Epidermal melanocyte (primary cell): ENCODE measurements around the gene MKNK2.
"Not testable (repeated sequence)": the region's sequence is repeated elsewhere in the genome, so short reads cannot be mapped to it uniquely, and the experiment has no call there.

Experiments used
- DNase-seq: peaks from one replicate; pipeline ENCODE4 v3.0.0; 2011; ENCODE audit warnings: low spot score; ENCODE audit not compliant: insufficient read length

The MKNK2 gene

GRCh38 chr19:2044709-2045500, 6.1 kb downstream of the MKNK2 start:
- peak; percentile 8 for DNase-seq

DNA sequence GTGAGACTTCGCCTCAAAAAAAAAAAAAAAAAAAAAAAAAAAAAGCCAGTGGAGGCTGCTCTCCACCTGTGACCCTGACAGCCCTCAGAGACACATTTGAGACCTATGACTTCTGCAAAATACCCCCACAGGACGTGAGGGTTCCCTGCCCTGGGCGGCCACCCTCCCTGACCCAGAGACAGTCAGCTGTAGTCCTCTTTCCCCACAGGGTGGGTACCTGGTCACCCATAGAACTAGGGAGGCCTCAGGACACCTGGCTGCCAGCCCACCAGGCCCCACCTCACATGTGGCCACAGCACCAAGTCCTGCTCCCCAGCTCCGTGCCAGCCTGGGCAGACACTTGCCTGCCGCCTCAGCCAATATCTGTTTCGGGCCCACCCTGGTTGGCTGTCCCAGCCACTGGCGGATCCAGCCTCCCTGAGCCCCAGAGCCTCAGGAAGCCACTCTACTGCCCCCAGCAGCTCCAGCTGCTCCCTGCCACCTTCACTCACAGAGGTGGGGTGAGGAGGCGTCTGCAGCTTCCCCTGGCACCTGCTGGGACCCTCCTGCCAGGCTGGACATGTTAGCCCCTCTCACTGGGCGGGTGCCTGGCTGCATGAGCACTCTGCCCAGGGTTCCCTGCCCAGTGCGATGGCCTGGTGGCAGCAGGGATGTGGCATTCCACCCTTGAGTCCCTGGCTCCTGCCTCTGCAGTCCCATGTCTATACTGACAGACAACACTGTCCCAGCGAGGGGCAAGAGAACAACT, 6.9 kb downstream of the MKNK2 start:
- DNase-seq = peak; percentile 7

- peak; percentile 9 for DNase-seq
Observed at GRCh38 chr19:2043251-2043641, 7.8 kb downstream of the MKNK2 start.

DNA sequence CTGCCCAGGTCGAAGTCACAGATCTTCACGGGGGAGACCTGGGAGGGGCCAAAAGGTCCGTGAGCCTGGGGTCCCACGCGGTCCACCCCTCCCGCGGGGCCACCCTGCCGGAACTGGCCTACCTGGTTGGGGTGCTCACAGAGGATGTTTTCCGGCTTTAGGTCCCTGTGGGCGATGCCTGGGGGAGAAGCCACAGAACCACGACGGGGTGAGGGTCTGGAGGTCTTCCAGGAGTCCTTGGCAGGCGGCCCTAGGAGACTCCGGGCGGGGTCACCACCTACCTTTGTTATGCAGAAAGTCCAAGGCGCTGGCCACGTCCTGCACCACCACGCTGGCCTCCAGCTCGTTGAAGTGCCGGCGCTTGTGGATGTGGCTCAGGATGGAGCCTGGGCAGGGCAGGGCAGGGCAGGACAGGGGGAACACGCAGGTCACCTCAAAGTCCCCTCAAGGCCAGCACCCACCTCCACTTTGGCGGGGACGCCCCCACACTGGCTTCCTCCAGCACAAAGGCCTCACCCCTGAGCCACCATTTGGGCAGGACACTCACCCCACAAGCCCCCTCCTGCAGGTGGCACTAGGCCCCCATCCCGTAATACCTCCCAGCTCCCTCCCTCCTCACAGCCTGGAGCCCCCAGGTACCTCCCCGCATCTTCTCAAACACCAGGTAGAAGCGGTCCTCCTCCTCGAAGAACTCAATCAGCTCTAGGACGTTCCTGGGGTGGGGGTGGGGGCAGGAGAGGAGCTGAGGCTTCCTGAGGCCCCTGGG, 8.4 kb downstream of the MKNK2 start:
- no peak for DNase-seq

- DNase-seq = peak; percentile 98
Observed at GRCh38 chr19:2041683-2042484, 9.2 kb downstream of the MKNK2 start.

DNA sequence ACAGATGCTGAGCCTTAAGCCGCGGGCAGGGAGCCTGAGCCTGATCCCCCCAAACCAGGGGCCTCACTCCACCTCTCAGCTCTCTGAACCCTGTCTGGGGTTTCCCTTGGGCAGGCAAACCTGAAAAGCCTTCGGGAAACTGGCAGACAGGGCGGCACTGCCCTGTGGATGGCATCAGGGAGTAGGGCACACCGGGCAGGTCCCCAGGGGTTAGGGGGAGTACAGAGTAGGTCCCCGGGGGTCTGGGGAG, 9.7 kb downstream of the MKNK2 start:
- peak; percentile 8 for DNase-seq

DNA sequence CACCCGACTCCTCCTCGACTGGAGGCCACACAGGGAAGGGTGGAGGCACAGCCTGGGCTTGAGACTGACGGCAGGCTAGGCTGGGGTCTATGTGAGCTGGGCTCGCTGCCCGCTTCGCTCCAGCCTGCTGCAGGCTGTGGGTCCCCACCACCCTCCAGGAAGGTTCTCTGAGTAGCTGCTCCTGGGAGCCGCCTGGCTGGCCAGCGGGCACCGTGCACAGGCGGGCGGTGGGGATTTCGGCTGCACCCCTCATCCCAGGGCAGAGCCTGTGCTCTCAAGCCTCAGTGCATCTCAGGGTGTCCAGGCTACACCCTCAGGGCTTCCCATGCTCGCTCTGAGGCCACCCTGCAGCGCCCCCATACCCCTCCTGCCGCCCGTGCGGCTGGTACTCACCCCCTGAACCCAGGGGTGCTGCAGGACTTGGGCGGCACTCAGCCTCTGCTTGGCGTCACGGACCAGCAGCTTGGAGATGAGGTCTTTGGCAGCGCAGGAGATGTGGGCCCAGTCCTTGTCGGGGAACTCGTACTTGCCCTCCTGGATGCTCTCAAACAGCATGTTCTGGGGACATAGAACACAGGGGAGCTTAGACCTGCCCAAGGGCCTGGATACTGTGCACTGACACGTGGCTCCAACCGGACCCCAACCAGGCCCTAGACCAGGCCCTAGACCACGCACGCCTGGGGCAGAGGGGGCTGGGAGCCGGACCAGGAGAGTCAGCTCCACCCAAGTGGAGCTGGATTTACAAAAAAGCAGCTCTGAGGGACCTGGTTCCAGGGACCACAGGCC, 10.2 kb downstream of the MKNK2 start:
- DNase-seq = peak; percentile 13

DNA sequence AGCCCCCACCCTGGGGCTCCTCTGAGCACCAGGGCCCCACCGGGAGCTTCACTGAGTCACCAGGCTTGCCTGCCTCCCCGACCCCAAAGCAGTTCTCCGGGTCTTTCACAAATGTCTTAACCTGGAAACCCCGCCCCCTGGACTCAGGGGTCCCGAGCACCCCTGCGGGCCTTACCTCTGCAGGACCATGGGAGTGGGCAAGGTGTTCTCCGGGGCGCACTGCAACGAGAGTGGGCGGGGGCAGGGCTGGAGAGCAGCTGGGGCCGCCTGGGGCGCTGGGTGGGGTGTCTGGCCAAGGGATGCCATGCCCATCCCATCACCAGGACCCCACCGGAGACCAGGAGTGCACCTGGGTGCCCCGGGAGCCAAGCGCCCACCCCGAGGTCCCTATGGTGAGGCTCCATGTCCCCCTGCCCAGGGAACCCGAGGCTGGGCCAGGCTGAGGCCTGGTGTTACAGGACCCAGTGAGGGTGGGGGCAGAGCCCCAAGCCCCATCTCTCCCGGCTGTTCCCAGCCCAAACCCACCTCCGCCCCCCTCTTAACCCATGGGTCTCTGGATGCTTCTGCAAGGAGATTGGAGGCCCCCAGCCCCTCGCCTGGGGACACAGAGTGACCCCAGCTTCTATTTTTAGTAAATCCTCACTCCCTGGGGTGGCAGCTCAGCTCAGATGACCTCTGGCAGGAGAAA, 10.9 kb downstream of the MKNK2 start:
- no peak for DNase-seq

GRCh38 chr19:2039089-2039958, 11.7 kb downstream of the MKNK2 start:
- DNase-seq = peak; percentile 17

DNA sequence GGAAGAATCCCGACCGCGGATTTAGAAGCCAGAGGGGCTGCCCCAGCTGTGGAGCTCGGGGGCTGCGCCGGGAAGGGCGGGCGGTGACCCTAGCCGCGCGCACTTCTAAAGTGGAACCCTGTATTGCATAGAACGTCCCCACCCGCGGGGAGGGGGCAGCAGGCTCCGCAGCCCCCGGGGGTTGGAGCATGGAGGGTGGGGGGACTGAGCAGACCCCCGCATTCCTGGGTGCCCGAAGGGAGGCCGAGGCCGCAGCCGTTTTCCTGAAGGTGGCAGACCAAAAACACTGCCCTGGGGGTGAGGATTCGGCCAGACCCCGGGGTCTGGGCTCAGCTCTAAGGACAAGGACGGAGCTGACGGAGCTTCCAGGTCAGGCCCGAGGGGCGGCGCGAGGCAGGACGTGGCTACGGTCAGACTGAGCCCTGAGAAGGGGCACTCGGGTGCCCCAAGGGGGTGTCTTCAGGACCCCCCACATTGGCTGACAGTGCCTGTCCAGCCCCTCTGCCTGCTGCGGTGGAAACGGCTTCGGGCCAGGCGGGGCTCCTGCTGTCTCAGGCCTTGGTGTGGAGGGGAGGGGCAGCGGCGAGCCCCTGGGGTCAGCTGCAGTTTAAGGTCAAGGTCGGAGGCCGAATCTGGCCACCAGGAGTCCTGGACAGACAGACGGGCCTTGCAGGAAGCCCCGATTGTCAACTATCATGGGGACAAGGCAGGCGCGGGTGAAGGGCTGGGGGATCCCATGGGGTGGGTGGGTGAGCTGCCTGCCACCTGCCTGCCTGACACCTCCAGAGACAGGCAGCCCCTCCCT, 12.6 kb downstream of the MKNK2 start:
- DNase-seq = peak; percentile 10

GRCh38 chr19:2037651-2038255, 13.3 kb downstream of the MKNK2 start:
- peak; percentile 13 for DNase-seq

- DNase-seq = no peak
Observed at GRCh38 chr19:2036424-2036823, 14.6 kb downstream of the MKNK2 start.

DNA sequence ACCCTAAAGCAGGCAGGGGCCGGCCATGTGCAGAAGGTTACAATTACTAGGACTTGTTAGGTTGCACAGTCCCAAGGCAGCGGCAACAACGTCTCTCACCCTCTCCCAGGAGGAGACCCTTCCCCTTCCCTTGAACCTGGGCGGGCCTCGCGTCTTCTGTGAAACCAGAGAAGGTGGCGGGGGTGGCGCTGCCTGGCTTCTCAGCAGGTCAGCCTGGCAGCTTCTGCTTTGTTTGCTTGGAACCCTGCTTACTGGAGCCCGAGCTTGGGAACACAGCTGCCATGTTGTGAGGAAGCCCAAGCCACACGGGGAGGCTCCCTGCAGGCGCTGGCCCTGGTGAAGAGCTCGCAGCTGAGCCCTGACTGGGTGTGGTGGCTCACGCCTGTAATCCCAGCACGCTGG, 15.5 kb downstream of the MKNK2 start:
- no peak for DNase-seq

DNA sequence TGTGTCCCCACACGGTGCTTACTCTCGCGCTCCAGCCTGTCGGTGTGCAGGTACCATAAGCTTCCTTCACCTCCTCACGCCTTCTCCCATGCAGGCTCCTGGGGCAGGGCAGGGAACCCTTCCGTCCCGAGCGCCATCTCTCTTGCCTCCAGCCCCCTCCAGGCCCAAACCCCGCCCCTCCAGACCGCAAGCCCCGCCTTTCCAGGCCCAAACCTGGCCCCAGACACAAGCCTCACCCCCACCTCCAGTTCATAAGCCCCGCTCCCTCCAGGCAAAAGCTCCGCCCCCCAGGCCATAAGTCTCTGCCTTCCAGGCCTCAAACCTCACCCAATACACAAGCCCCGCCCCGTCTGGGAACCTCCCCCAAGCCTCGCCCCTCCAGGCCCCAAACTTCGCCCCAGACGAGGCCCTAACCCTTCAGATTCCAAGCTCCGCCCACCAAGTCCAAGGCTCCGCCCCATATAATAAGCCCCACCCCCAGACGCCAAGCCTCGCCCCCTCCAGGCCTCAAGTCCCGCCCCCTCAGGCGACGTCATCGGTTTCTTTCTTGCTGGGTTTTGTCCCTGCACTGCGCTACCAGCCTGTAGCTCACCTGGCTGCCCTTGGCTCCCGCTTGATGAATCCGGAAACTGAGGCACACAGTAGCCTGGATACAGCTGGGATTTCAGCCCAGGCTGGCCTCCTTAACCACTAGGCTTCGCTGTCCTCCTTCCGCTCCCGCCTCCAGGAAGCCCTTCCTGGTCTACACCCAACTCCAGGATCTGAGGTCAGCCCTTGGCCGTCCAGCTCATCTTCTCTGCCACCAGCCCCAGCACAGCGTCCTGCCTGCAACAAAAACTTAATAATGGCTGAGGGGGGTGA, 16.1 kb downstream of the MKNK2 start:
- peak; percentile 19 for DNase-seq

GRCh38 chr19:2034253-2034652, 16.8 kb downstream of the MKNK2 start:
- DNase-seq = not testable (repeated sequence)

DNA sequence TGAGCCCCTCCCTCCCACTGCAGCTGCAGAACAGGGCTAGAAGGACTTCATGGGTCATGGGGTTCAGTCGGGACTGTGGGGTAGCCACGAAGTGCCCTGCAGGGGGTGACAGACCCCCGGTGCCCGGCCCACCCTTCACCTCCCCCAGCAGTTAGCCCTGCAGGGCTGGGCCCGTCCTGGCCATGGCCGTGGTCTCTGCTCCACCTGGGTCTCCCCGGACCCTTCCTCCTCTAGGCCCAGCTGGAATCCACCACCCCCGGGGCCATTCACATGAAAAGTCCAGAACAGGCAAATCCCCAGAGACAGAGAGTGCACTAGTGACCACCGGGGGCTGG, 17.3 kb downstream of the MKNK2 start:
- no peak for DNase-seq
